PC-3 (cell line): ENCODE measurements around the gene ZBTB24.

Experiments
- CTCF ChIP-seq: fragments of 300-600 bp; sonication (generic); conservative IDR thresholded peaks from 2 replicates; pipeline ENCODE4 v1.5.1; 2017; ENCODE audit warnings: antibody characterized with exemption, low read depth, mild to moderate bottlenecking, low read length
- EZH2 ChIP-seq: fragments of 300-600 bp; sonication (generic); IDR thresholded peaks from one replicate; pipeline ENCODE4 v1.6.1; 2017; ENCODE audit warnings: antibody characterized with exemption, mild to moderate bottlenecking, low read length; ENCODE audit not compliant: unreplicated experiment
- EZH2phosphoT487 ChIP-seq: fragments of 300-600 bp; sonication (generic); IDR thresholded peaks from 2 replicates; pipeline ENCODE4 v1.6.1; 2018; ENCODE audit warnings: mild to moderate bottlenecking, antibody characterized with exemption, low read length, borderline replicate concordance

- TF ChIP-seq EZH2 = no peak
- no peak for TF ChIP-seq CTCF
- no peak for TF ChIP-seq EZH2phosphoT487
Measured at GRCh38 chr6:109458774-109459531, 24.1 kb downstream of the ZBTB24 start.
